HFF-Myc (cell line): Measurements from ENCODE around the gene CCNA1.

Experiments used
- DNase-seq: peaks from one replicate; pipeline ENCODE4 v3.0.0-alpha.2; 2011; ENCODE audit warnings: low read depth; ENCODE audit errors: extremely low read depth
- H3K4me3 ChIP-seq: replicated peaks from 2 replicates; pipeline ENCODE4 v1.5.1; 2011; ENCODE audit warnings: low read depth, mild to moderate bottlenecking, control low read depth, low read length
- CTCF ChIP-seq: IDR thresholded peaks from 2 replicates; pipeline ENCODE4 v1.5.1; 2012; ENCODE audit warnings: mild to moderate bottlenecking, low read depth, low read length, control low read depth; ENCODE audit errors: missing control alignments

Gene CCNA1

GRCh38 chr13:36450534-36450933, 18.2 kb downstream of the CCNA1 start:
- DNase-seq = no peak
- no peak for TF ChIP-seq CTCF

GRCh38 chr13:36453516-36453915, 21.2 kb downstream of the CCNA1 start:
- no peak for DNase-seq
- TF ChIP-seq CTCF = peak; percentile 16
- H3K4me3 ChIP-seq = no peak overlapping the region

More at GRCh38 chr13:36450534-36450933, 18.2 kb downstream of the CCNA1 start:
- H3K4me3 ChIP-seq = no peak overlapping the region

- DNase-seq = no peak
- no peak overlapping the region for H3K4me3 ChIP-seq
- no peak for TF ChIP-seq CTCF
Measured at GRCh38 chr13:36454121-36454520, 21.8 kb downstream of the CCNA1 start.

- TF ChIP-seq CTCF = no peak
- DNase-seq = no peak
- no peak overlapping the region for H3K4me3 ChIP-seq
Measured at GRCh38 chr13:36454987-36455386, 22.7 kb downstream of the CCNA1 start.

GRCh38 chr13:36456577-36456976, 24.3 kb downstream of the CCNA1 start:
- no peak for TF ChIP-seq CTCF
- H3K4me3 ChIP-seq = no peak overlapping the region
- no peak for DNase-seq

GRCh38 chr13:36461506-36461905, 29.2 kb downstream of the CCNA1 start:
- TF ChIP-seq CTCF = no peak
- no peak overlapping the region for H3K4me3 ChIP-seq
- no peak for DNase-seq

- no peak for DNase-seq
Measured at GRCh38 chr13:36475468-36475867, 43.2 kb downstream of the CCNA1 start.

More at GRCh38 chr13:36475468-36475867, 43.2 kb downstream of the CCNA1 start:
- H3K4me3 ChIP-seq = no peak overlapping the region
- peak; percentile 16 for TF ChIP-seq CTCF
